ENCODE measurements around the gene ARHGAP36. TPM values are rescaled to one million over a fixed set of nuclear protein-coding genes. Genes with fewer than 3 reads are reported as not detected.

ARHGAP36 gene
- total and polyA plus RNA-seq, 2 experiments from 2014 or later: not detected

- DNase-seq (ENCODE audit: low read depth in 1 of 2, low spot score in 1 of 2): no peak
- TF ChIP-seq CTCF (IDR thresholded peaks at IDR 0.05; ENCODE audit: low read depth, low read length): no peak
- Histone ChIP-seq H3K27me3 (no peaks in the 10 kb centered on the region), H3K9me3 (ENCODE audit: low read depth) (no peaks in the 10 kb centered on the region), H3K36me3 (no peaks in the 10 kb centered on the region), H3K4me3 (no peak overlapping the region), H3K27ac (no peak overlapping the region), H3K4me1 (ENCODE audit: low read depth) (no peaks in the 10 kb centered on the region)
Observed at GRCh38 chrX:131040781-131041180, 17.4 kb upstream of the ARHGAP36 start.

- H3K36me3 ChIP-seq: no peaks in the 10 kb centered on the region
- H3K4me1 ChIP-seq (ENCODE audit: low read depth): no peaks in the 10 kb centered on the region
- no peak overlapping the region for H3K4me3 ChIP-seq
- no peaks in the 10 kb centered on the region for H3K9me3 ChIP-seq (ENCODE audit: low read depth)
- TF ChIP-seq CTCF (IDR thresholded peaks at IDR 0.05; ENCODE audit: low read depth, low read length): no peak
- H3K27me3 ChIP-seq: peaks cover 5% of the 10 kb centered on the region
- no peak for DNase-seq (ENCODE audit: low read depth in 1 of 2, low spot score in 1 of 2)
- H3K27ac ChIP-seq: no peak overlapping the region
Observed at GRCh38 chrX:131041667-131042066, 16.5 kb upstream of the ARHGAP36 start.

GRCh38 chrX:131045726-131046125 is 12.4 kb upstream of the ARHGAP36 start:
- no peak for TF ChIP-seq CTCF (IDR thresholded peaks at IDR 0.05; ENCODE audit: low read depth, low read length)
- H3K36me3 ChIP-seq: no peaks in the 10 kb centered on the region
- no peaks in the 10 kb centered on the region for H3K9me3 ChIP-seq (ENCODE audit: low read depth)
- H3K27me3 ChIP-seq: peaks cover 7% of the 10 kb centered on the region
- H3K4me1 ChIP-seq (ENCODE audit: low read depth): no peaks in the 10 kb centered on the region
- H3K27ac ChIP-seq: no peak overlapping the region
- no peak overlapping the region for H3K4me3 ChIP-seq
- DNase-seq (ENCODE audit: low read depth in 1 of 2, low spot score in 1 of 2): no peak

GRCh38 chrX:131046596-131046995 is 11.6 kb upstream of the ARHGAP36 start:
- no peaks in the 10 kb centered on the region for H3K4me1 ChIP-seq (ENCODE audit: low read depth)
- DNase-seq (ENCODE audit: low read depth in 1 of 2, low spot score in 1 of 2): no peak
- H3K9me3 ChIP-seq (ENCODE audit: low read depth): no peaks in the 10 kb centered on the region
- peaks cover 7% of the 10 kb centered on the region for H3K27me3 ChIP-seq
- no peak overlapping the region for H3K27ac ChIP-seq
- H3K36me3 ChIP-seq: no peaks in the 10 kb centered on the region
- no peak overlapping the region for H3K4me3 ChIP-seq
- TF ChIP-seq CTCF (IDR thresholded peaks at IDR 0.05; ENCODE audit: low read depth, low read length): no peak

GRCh38 chrX:131047180-131047579 is 11.0 kb upstream of the ARHGAP36 start:
- Histone ChIP-seq H3K9me3 (ENCODE audit: low read depth) (no peaks in the 10 kb centered on the region), H3K4me1 (ENCODE audit: low read depth) (no peaks in the 10 kb centered on the region), H3K27me3 (peaks cover 7% of the 10 kb centered on the region), H3K27ac (no peak overlapping the region), H3K36me3 (no peaks in the 10 kb centered on the region), H3K4me3 (no peak overlapping the region)
- TF ChIP-seq CTCF (IDR thresholded peaks at IDR 0.05; ENCODE audit: low read depth, low read length): no peak
- DNase-seq (ENCODE audit: low read depth in 1 of 2, low spot score in 1 of 2): no peak

GRCh38 chrX:131053076-131053475 is 5.1 kb upstream of the ARHGAP36 start:
- peaks cover 35% of the 10 kb centered on the region for H3K27me3 ChIP-seq
- H3K27ac ChIP-seq: no peak overlapping the region
- no peaks in the 10 kb centered on the region for H3K4me1 ChIP-seq (ENCODE audit: low read depth)
- H3K9me3 ChIP-seq (ENCODE audit: low read depth): no peaks in the 10 kb centered on the region
- no peak overlapping the region for H3K4me3 ChIP-seq
- H3K36me3 ChIP-seq: no peaks in the 10 kb centered on the region
- DNase-seq (ENCODE audit: low read depth in 1 of 2, low spot score in 1 of 2): no peak
- TF ChIP-seq CTCF (IDR thresholded peaks at IDR 0.05; ENCODE audit: low read depth, low read length): no peak
